Retina (tissue), 1 donor: ENCODE measurements around the gene FMN2.
"Not testable (repeated sequence)": the region's sequence is repeated elsewhere in the genome, so short reads cannot be mapped to it uniquely, and the experiment has no call there.

Source experiments
- DNase-seq: peaks from one replicate; pipeline ENCODE4 v3.0.0-alpha.2; 2016

FMN2 gene

GRCh38 chr1:240258910-240259309 is 167.2 kb downstream of the FMN2 start:
- DNase-seq: no peak

GRCh38 chr1:240264494-240264893 is 172.8 kb downstream of the FMN2 start:
- DNase-seq: not testable (repeated sequence)

- DNase-seq: no peak
Measured at GRCh38 chr1:240271081-240271480, 179.4 kb downstream of the FMN2 start.

GRCh38 chr1:240274569-240274968 is 182.9 kb downstream of the FMN2 start:
- no peak for DNase-seq

GRCh38 chr1:240275219-240275618 is 183.5 kb downstream of the FMN2 start:
- not testable (repeated sequence) for DNase-seq

- DNase-seq: no peak
Measured at GRCh38 chr1:240278082-240278481, 186.4 kb downstream of the FMN2 start.

GRCh38 chr1:240280560-240281322 is 189.1 kb downstream of the FMN2 start:
- no peak for DNase-seq

GRCh38 chr1:240282061-240282830 is 190.6 kb downstream of the FMN2 start:
- DNase-seq: no peak

- DNase-seq: no peak
Measured at GRCh38 chr1:240284656-240285414, 193.2 kb downstream of the FMN2 start.

GRCh38 chr1:240285540-240285939 is 193.9 kb downstream of the FMN2 start:
- no peak for DNase-seq

GRCh38 chr1:240287722-240288121 is 196.0 kb downstream of the FMN2 start:
- no peak for DNase-seq

- no peak for DNase-seq
Measured at GRCh38 chr1:240293706-240294105, 202.0 kb downstream of the FMN2 start.

- DNase-seq: no peak
Measured at GRCh38 chr1:240294566-240294965, 202.9 kb downstream of the FMN2 start.

GRCh38 chr1:240295811-240296210 is 204.1 kb downstream of the FMN2 start:
- no peak for DNase-seq

- peak; percentile 9 for DNase-seq
Measured at GRCh38 chr1:240304466-240304865, 212.8 kb downstream of the FMN2 start.

- no peak for DNase-seq
Measured at GRCh38 chr1:240306673-240307072, 215.0 kb downstream of the FMN2 start.

GRCh38 chr1:240308096-240308495 is 216.4 kb downstream of the FMN2 start:
- no peak for DNase-seq

GRCh38 chr1:240309769-240310168 is 218.1 kb downstream of the FMN2 start:
- no peak for DNase-seq

GRCh38 chr1:240310226-240310925 is 218.7 kb downstream of the FMN2 start:
- no peak for DNase-seq

GRCh38 chr1:240312872-240313271 is 221.2 kb downstream of the FMN2 start:
- no peak for DNase-seq

GRCh38 chr1:240314845-240315801 is 223.4 kb downstream of the FMN2 start:
- DNase-seq: no peak

- DNase-seq: no peak
Measured at GRCh38 chr1:240319998-240320397, 228.3 kb downstream of the FMN2 start.
